NCI-H1048 (cell line): ENCODE measurements around the gene UQCRC1.

Experiments used
- DNase-seq: peaks from one replicate; lab custom pipeline; 2025; lab: John Stamatoyannopoulos, UW

Gene UQCRC1

GRCh38 chr3:48609088-48610005 is at the start of gene UQCRC1:
Gene UQCRC1 (minus strand): TSS chr3:48609646. CDS start chr3:48609620, 26 bp downstream.
- DNase-seq: peak; percentile 88

GRCh38 chr3:48656841-48657281 is 47.4 kb upstream of the UQCRC1 start:
- DNase-seq: no peak

GRCh38 chr3:48656061-48656840 is 46.8 kb upstream of the UQCRC1 start:
- DNase-seq: peak; percentile 52

- no peak for DNase-seq
These were observed 46.2 kb upstream of the UQCRC1 start for GRCh38 chr3:48655606-48656005.

- no peak for DNase-seq
These were observed 45.6 kb upstream of the UQCRC1 start for GRCh38 chr3:48655063-48655462.

- DNase-seq: no peak
These were observed 43.7 kb upstream of the UQCRC1 start for GRCh38 chr3:48652923-48653715.

GRCh38 chr3:48651771-48652170 is 42.3 kb upstream of the UQCRC1 start:
- DNase-seq: no peak

GRCh38 chr3:48650723-48651122 is 41.3 kb upstream of the UQCRC1 start:
- DNase-seq: no peak

- DNase-seq: no peak
These were observed 38.9 kb upstream of the UQCRC1 start for GRCh38 chr3:48648188-48648850.

GRCh38 chr3:48647714-48648113 is 38.3 kb upstream of the UQCRC1 start:
- DNase-seq: no peak

GRCh38 chr3:48644898-48645760 is 35.7 kb upstream of the UQCRC1 start:
- DNase-seq: no peak

GRCh38 chr3:48642605-48643004 is 33.2 kb upstream of the UQCRC1 start:
- no peak for DNase-seq

- no peak for DNase-seq
These were observed 31.9 kb upstream of the UQCRC1 start for GRCh38 chr3:48641396-48641795.

GRCh38 chr3:48639944-48640606 is 30.6 kb upstream of the UQCRC1 start:
- DNase-seq: no peak

- no peak for DNase-seq
These were observed 27.9 kb upstream of the UQCRC1 start for GRCh38 chr3:48637305-48637704.

GRCh38 chr3:48636149-48636655 is 26.8 kb upstream of the UQCRC1 start:
- DNase-seq: no peak

- DNase-seq: peak; percentile 93
These were observed 26.0 kb upstream of the UQCRC1 start, which contains the start of gene SLC26A6 for GRCh38 chr3:48635222-48636021. Gene SLC26A6 (minus strand): TSS chr3:48635461. CDS start chr3:48635393, 68 bp downstream.

GRCh38 chr3:48634661-48635221 is 25.3 kb upstream of the UQCRC1 start:
- DNase-seq: no peak
